Measurements from ENCODE around the gene WDR45B.
A peak's percentile ranks its signal among the peaks of the same experiment; 100 is the strongest.
"Not testable (repeated sequence)": the region's sequence is repeated elsewhere in the genome, so short reads cannot be mapped to it uniquely, and the experiment has no call there.

The WDR45B gene

DNA sequence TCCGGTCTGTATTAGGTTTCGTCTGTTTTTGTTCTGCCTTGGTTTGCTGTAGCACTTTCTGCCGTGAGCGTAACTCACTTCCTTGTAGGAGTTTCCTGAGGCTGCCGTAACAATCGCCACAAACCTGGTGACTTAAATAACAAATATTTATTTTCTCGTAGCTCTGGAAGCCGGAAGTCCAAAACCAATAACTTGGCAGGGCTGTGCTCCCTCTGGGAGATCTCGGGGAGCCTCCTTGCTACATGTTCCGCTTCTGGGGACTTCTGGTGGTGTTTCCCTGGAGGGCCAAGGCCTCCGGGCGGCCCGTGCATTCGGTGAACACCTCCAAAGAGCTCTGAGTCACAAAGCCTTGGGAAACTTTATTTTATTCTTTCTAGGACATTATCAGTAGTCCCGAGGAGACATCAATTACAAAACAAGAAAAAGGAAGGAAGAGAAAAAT lies 6.8 kb upstream of the WDR45B start:
- H3K4me3 ChIP-seq (ENCODE audit: low read length) = no peak overlapping the region
- no peaks in the 10 kb centered on the region for H3K36me3 ChIP-seq (ENCODE audit: insufficient read depth, low read length)
- WGBS = 94% methylated on average over 14 of the region's 15 CpGs
- no peak overlapping the region for H3K27ac ChIP-seq (ENCODE audit: low read depth, low read length)
- no peaks in the 10 kb centered on the region for H3K4me1 ChIP-seq (ENCODE audit: insufficient read depth, low read length)
- no peaks in the 10 kb centered on the region for H3K9me3 ChIP-seq (ENCODE audit: insufficient read depth, low read depth, low read length)
- H3K9ac ChIP-seq (ENCODE audit: low read depth, low read length) = no peak overlapping the region
- H3K27me3 ChIP-seq (ENCODE audit: insufficient read depth, low read length) = no peaks in the 10 kb centered on the region

DNA sequence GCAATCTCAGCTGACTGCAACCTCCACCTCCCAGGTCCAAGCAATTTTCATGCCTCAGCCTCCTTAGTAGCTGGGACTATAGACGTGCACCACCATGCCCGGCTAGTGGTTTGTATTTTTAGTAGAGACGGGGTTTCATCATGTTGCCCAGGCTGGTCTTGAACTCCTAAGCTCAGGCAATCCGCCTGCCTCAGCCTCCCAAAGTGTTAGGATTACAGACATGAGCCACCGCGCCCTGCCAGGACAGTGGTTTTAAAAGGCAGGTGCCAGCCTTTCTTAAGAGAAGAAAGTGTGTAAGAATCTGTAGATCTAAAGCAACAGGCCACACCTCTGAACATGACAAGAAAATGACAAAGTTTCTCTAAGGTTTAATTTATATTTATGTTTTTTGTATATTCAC lies 6.4 kb upstream of the WDR45B start:
- H3K9me3 ChIP-seq (ENCODE audit: insufficient read depth, low read depth, low read length); H3K4me3 ChIP-seq (ENCODE audit: low read length); H3K4me1 ChIP-seq (ENCODE audit: insufficient read depth, low read length); H3K27me3 ChIP-seq (ENCODE audit: insufficient read depth, low read length); H3K9ac ChIP-seq (ENCODE audit: low read depth, low read length); H3K36me3 ChIP-seq (ENCODE audit: insufficient read depth, low read length); H3K27ac ChIP-seq (ENCODE audit: low read depth, low read length): not testable (repeated sequence)
- 90% methylated on average over 6 of the region's 6 CpGs for WGBS

DNA sequence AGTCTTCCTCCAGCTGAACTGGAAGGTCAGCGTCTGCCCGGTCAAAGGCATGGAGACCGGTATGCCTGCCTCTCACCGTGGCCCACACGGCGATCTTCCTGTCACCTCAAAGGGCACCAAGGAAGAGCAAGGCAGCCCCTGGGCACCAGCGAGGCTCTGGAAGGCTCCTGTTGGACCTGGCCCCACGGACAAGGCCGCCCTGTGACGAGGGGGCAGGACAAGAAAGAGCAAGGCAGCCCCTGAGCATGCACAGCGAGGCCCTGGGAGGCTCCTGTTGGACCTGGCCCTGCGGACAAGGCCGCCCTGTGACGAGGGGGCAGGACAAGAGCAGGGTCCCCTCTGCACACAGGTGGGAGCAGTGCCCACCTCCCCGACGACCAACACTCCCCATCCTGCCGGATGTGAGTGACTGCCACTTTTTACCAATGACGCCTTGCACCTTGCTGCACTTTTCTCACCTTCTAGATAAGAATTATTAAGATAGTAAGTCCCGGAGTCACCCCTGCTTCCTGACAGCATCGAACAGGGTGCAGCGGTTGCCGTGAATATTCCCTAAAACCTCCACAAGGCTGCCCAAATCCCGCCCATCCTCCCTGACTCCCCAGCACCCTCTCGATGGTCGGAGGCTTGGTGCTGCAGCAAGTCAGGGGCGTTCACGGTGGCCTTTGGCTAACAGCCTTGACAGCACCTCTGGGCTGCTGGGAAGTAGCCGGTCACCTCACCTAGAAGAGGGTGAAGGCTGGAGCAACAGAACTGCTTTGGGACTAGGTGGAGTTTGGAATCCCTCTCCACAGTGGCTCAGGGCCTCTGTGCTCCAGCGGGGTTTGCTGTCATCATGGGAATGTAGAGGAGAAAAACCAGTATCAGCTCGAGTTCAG lies 5.6 kb upstream of the WDR45B start:
- H3K9me3 ChIP-seq (ENCODE audit: insufficient read depth, low read depth, low read length) = no peaks in the 10 kb centered on the region
- no peaks in the 10 kb centered on the region for H3K36me3 ChIP-seq (ENCODE audit: insufficient read depth, low read length)
- no peak overlapping the region for H3K9ac ChIP-seq (ENCODE audit: low read depth, low read length)
- no peak overlapping the region for H3K27ac ChIP-seq (ENCODE audit: low read depth, low read length)
- peaks cover 4% of the 10 kb centered on the region; the same call in 1 of the 2 replicates for H3K27me3 ChIP-seq (ENCODE audit: insufficient read depth, low read length)
- H3K4me1 ChIP-seq (ENCODE audit: insufficient read depth, low read length) = no peaks in the 10 kb centered on the region
- H3K4me3 ChIP-seq (ENCODE audit: low read length) = no peak overlapping the region
- WGBS = 90% methylated on average over 30 of the region's 30 CpGs

DNA sequence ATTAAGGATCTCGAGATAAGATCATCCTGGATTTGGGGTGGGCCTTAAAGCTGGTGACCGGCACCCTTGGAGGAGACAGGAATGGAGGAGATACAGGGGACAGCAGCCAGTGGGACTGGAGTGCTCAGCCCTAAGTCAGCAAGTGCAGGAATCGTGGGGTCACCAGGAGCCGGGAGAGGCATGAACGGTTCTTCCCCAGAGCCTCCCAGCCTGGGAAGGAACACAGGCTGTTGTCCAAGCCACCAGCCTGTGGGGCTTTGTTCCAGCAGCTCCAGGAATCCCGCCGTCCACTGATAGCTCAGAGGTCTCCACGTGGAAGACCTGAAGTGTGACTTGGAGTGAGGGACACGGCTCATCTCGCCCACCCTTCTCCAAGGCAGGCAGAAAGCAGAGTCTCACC lies 2.5 kb upstream of the WDR45B start:
- H3K4me3 ChIP-seq (ENCODE audit: low read length) = no peak overlapping the region
- 88% methylated on average over 8 of the region's 10 CpGs for WGBS
- no peak overlapping the region for H3K27ac ChIP-seq (ENCODE audit: low read depth, low read length)
- peaks cover 4% of the 10 kb centered on the region; the same call in 1 of the 2 replicates for H3K27me3 ChIP-seq (ENCODE audit: insufficient read depth, low read length)
- H3K4me1 ChIP-seq (ENCODE audit: insufficient read depth, low read length) = peaks cover 4% of the 10 kb centered on the region; the same call in 1 of the 2 replicates
- no peak overlapping the region for H3K9ac ChIP-seq (ENCODE audit: low read depth, low read length)
- H3K36me3 ChIP-seq (ENCODE audit: insufficient read depth, low read length) = no peaks in the 10 kb centered on the region
- H3K9me3 ChIP-seq (ENCODE audit: insufficient read depth, low read depth, low read length) = no peaks in the 10 kb centered on the region

DNA sequence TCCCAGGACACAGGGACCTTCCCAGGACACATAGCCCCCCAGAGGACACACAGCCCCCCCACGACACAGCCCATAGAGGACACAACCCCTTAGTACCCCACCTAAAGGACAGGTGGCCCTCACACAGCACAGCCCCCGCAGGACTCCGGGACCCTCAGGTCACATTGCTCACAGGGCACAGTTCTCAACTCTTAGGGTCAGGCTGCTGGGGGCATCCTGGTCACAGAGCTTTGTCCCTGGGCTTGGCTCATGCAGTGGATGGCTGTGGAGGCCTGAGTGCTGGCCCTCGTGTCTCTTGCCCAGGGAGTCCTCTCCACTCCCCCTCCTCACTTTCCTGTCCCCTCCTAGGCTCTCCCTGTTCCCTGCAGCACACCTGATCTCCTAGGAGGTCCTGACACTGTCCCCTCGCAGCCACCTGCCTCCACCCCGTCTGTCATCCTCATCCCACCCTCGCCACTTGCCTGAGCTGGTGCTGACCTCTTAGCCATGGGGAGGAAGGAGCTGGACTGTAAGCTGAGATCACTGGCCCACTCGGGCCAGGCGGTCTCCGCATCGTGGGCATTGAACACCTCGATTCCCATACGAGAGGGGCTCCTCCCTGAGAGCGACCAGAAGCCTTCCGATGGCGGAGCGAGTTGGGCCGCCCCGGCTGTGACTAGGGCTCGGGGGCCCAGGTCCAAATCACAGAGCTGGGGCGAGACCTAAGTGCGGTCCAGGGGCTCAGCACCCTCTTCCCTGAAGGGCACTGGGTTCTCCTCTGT lies 1.4 kb upstream of the WDR45B start:
- Histone ChIP-seq H3K36me3 (ENCODE audit: insufficient read depth, low read length) (no peaks in the 10 kb centered on the region), H3K9me3 (ENCODE audit: insufficient read depth, low read depth, low read length) (no peaks in the 10 kb centered on the region), H3K4me1 (ENCODE audit: insufficient read depth, low read length) (peaks cover 4% of the 10 kb centered on the region; the same call in 1 of the 2 replicates), H3K27ac (ENCODE audit: low read depth, low read length) (no peak overlapping the region), H3K4me3 (ENCODE audit: low read length) (no peak overlapping the region), H3K27me3 (ENCODE audit: insufficient read depth, low read length) (peaks cover 4% of the 10 kb centered on the region; the same call in 1 of the 2 replicates), H3K9ac (ENCODE audit: low read depth, low read length) (no peak overlapping the region)
- whole genome bisulfite sequencing = 89% methylated on average over 22 of the region's 22 CpGs

DNA sequence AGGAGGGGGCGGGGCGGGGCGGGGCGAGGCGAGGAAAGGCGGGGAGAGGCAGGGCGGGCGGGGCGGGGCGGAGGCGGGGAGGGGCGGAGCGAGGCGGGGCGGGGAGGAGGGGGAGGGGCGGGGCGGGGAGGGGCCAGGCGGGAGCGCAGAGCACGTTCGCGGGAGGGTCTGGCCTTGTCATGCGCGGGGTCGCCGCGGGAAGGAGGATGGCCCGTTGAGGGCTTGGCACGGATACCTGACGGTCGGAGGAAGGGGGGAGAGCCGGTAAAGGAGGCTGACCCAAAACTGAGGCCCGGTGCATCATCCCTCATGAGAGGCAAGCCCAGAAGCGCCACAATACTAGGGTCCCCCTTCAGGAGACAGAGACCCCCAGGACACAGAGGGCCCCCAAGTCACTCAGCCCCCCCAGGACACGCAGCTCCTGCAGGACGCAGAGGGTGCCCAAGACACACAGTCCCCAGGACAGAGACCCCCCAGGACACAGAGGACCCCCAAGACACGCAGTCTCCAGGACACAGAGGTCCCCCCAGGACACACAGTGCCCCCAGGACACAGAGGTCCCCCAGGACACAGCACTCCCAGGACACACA lies 593 bp upstream of the WDR45B start:
- Histone ChIP-seq H3K9me3 (ENCODE audit: insufficient read depth, low read depth, low read length) (no peaks in the 10 kb centered on the region), H3K27ac (ENCODE audit: low read depth, low read length) (no peak overlapping the region), H3K36me3 (ENCODE audit: insufficient read depth, low read length) (peaks cover 7% of the 10 kb centered on the region), H3K27me3 (ENCODE audit: insufficient read depth, low read length) (peaks cover 4% of the 10 kb centered on the region; the same call in 1 of the 2 replicates), H3K9ac (ENCODE audit: low read depth, low read length) (peak overlapping the region; percentile 50; the same call in 1 of the 2 replicates), H3K4me3 (ENCODE audit: low read length) (peak overlapping the region; percentile 60), H3K4me1 (ENCODE audit: insufficient read depth, low read length) (peaks cover 4% of the 10 kb centered on the region; the same call in 1 of the 2 replicates)
- 16% methylated on average over 20 of the region's 37 CpGs for WGBS

DNA sequence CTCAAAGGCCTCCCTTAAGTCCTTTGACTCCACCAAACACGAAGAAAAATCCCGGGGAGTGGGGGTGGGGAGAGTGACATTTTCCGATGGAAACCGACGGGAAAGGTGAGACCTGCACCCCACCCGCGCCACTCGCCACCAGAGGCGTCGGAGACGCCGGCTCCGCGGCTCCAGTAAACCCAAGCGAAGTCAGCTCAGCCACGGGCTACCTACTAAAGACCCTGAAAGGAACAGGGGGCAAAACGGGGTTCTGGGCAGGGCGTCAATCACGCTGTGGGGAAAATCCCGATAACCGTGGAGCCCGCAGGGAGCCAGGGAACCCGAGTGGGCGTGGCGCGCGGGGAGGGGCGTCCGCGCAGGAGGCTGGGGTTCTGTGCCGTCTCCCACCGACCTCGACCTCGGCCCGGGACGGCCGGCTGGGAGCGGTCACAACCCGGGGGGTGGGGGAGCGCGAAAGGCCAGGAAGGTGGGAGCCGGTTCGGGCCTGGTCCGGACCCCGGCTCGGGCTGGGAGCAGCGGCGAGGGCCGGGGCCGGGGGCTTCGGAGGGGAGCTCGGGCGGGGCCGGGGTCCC lies 565 bp downstream of the WDR45B start:
- Histone ChIP-seq H3K4me3 (ENCODE audit: low read length) (peak overlapping the region; percentile 93), H3K36me3 (ENCODE audit: insufficient read depth, low read length) (peaks cover 18% of the 10 kb centered on the region), H3K27ac (ENCODE audit: low read depth, low read length) (peak overlapping the region; percentile 99), H3K4me1 (ENCODE audit: insufficient read depth, low read length) (peaks cover 4% of the 10 kb centered on the region; the same call in 1 of the 2 replicates), H3K9ac (ENCODE audit: low read depth, low read length) (peak overlapping the region; percentile 89), H3K27me3 (ENCODE audit: insufficient read depth, low read length) (peaks cover 4% of the 10 kb centered on the region; the same call in 1 of the 2 replicates), H3K9me3 (ENCODE audit: insufficient read depth, low read depth, low read length) (no peaks in the 10 kb centered on the region)
- under 1% methylated on average over 54 of the region's 54 CpGs for WGBS

DNA sequence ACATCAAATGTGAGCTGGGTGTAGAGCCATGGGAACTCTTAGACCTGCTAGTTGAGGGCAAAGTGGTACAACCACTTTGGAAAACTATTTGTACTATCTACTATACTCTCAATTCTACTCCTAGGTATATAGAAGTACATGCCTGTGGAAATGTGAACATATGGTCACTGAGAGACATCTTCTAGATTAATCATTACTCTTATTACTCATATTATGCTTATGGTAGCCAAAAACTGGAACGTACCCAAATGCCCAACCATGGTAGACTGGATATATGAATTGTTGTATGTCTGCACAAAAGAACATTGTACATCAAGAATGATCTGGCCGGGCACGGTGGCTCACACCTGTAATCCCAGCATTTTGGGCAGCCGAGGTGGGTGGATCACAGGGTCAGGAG lies 2.7 kb downstream of the WDR45B start:
- Histone ChIP-seq H3K4me1 (ENCODE audit: insufficient read depth, low read length) (peaks cover 4% of the 10 kb centered on the region; the same call in 1 of the 2 replicates), H3K4me3 (ENCODE audit: low read length) (no peak overlapping the region), H3K9me3 (ENCODE audit: insufficient read depth, low read depth, low read length) (no peaks in the 10 kb centered on the region), H3K27me3 (ENCODE audit: insufficient read depth, low read length) (peaks cover 4% of the 10 kb centered on the region; the same call in 1 of the 2 replicates), H3K36me3 (ENCODE audit: insufficient read depth, low read length) (peaks cover 39% of the 10 kb centered on the region), H3K9ac (ENCODE audit: low read depth, low read length) (no peak overlapping the region), H3K27ac (ENCODE audit: low read depth, low read length) (no peak overlapping the region)
- 97% methylated on average over 4 of the region's 4 CpGs for WGBS

DNA sequence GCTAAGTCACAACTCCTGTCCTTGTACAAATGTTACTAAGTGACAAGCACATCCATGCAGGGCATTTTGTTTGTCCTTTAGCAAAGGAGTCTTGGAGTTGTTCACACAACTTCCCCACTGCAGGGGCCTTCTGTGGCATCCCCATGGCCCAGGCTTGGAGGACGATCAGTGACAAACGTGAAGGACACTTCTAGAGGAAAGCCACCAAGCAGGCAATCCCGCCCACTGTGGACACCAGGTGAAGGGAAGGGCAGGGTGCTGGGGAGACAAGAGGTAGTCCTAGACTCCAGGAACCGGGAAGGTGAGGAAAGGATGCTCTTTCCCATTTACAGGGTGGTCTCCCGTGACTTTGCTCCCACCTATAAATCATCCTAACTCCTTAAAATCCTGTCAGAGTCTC lies 4.1 kb downstream of the WDR45B start:
- no peak overlapping the region for H3K4me3 ChIP-seq (ENCODE audit: low read length)
- H3K4me1 ChIP-seq (ENCODE audit: insufficient read depth, low read length) = peaks cover 4% of the 10 kb centered on the region; the same call in 1 of the 2 replicates
- 93% methylated on average over 5 of the region's 5 CpGs for WGBS
- no peak overlapping the region for H3K27ac ChIP-seq (ENCODE audit: low read depth, low read length)
- peaks cover 51% of the 10 kb centered on the region for H3K36me3 ChIP-seq (ENCODE audit: insufficient read depth, low read length)
- no peaks in the 10 kb centered on the region for H3K9me3 ChIP-seq (ENCODE audit: insufficient read depth, low read depth, low read length)
- H3K27me3 ChIP-seq (ENCODE audit: insufficient read depth, low read length) = no peaks in the 10 kb centered on the region
- no peak overlapping the region for H3K9ac ChIP-seq (ENCODE audit: low read depth, low read length)

DNA sequence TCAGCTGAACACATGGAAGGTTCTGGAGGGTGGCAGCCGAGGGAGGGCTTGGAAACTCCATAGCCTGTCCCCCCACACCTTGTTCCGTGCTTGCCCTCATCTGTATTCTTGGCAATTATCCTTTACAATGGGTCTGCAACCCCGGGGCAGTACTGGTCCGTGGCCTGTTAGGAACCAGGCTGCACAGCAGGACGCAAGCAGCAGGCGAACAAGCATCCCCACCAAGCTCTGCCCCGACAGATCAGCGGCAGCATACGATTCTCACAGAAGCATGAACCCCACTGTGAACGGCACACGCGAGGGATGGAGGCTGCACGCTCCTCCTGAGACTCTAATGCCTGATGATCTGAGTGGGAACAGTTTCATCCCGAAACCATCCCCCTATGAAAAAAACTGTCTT lies 6.2 kb downstream of the WDR45B start:
- H3K4me3 ChIP-seq (ENCODE audit: low read length) = no peak overlapping the region
- H3K9me3 ChIP-seq (ENCODE audit: insufficient read depth, low read depth, low read length) = no peaks in the 10 kb centered on the region
- peaks cover 66% of the 10 kb centered on the region for H3K36me3 ChIP-seq (ENCODE audit: insufficient read depth, low read length)
- H3K27me3 ChIP-seq (ENCODE audit: insufficient read depth, low read length) = no peaks in the 10 kb centered on the region
- H3K4me1 ChIP-seq (ENCODE audit: insufficient read depth, low read length) = peaks cover 4% of the 10 kb centered on the region; the same call in 1 of the 2 replicates
- H3K27ac ChIP-seq (ENCODE audit: low read depth, low read length) = no peak overlapping the region
- H3K9ac ChIP-seq (ENCODE audit: low read depth, low read length) = no peak overlapping the region
- WGBS = 95% methylated on average over 14 of the region's 14 CpGs
